HG03064 (cell line): ENCODE data around the gene CLTCL1.

Experiments
- ATAC-seq: cut with Tn5 transposase; IDR thresholded peaks from one replicate; pipeline ENCODE4 v1.9.1; 2021; ENCODE audit warnings: low read depth; ENCODE audit not compliant: unreplicated experiment

Gene CLTCL1

GRCh38 chr22:19137384-19138216 is 153.9 kb downstream of the CLTCL1 start:
- ATAC-seq: no peak

- no peak for ATAC-seq
These were observed 154.6 kb downstream of the CLTCL1 start for GRCh38 chr22:19136915-19137314.

GRCh38 chr22:19134874-19135273 is 156.6 kb downstream of the CLTCL1 start:
- no peak for ATAC-seq

- ATAC-seq: no peak
These were observed 157.2 kb downstream of the CLTCL1 start for GRCh38 chr22:19134176-19134831.

- ATAC-seq: no peak
These were observed 158.0 kb downstream of the CLTCL1 start for GRCh38 chr22:19133561-19133960.

- ATAC-seq: no peak
These were observed 158.7 kb downstream of the CLTCL1 start for GRCh38 chr22:19132693-19133400.

- no peak for ATAC-seq
These were observed 159.4 kb downstream of the CLTCL1 start for GRCh38 chr22:19132153-19132552.

- ATAC-seq: no peak
These were observed 159.9 kb downstream of the CLTCL1 start for GRCh38 chr22:19131685-19132015.

GRCh38 chr22:19130959-19131684 is 160.4 kb downstream of the CLTCL1 start, which contains the start of gene TSSK2:
TSS of gene TSSK2 (plus strand) at chr22:19131308. CDS start at chr22:19131400, 92 bp downstream.
- ATAC-seq: no peak

GRCh38 chr22:19129871-19130270 is 161.6 kb downstream of the CLTCL1 start:
- ATAC-seq: no peak
